Hepatocyte (in vitro differentiated cells): ENCODE results near the gene ZNF527. TPM values are rescaled to one million over a fixed set of nuclear protein-coding genes. Genes with fewer than 3 reads are reported as not detected.

Source experiments
- DNase-seq: peaks from one replicate; pipeline ENCODE4 v3.0.0-alpha.2; 2016; ENCODE audit warnings: low spot score
- H2AFZ ChIP-seq: fragments of 200-600 bp; sonication (generic); 2 replicates; pipeline ENCODE4 v1.6.0; 2016; ENCODE audit warnings: antibody characterized with exemption, mild to moderate bottlenecking
- H3K27ac ChIP-seq: fragments of 200-600 bp; sonication (generic); 2 replicates; pipeline ENCODE4 v1.5.1; 2016; ENCODE audit warnings: mild to moderate bottlenecking
- H3K27me3 ChIP-seq: fragments of 200-600 bp; sonication (generic); 2 replicates; pipeline ENCODE4 v1.6.1; 2016
- H3K36me3 ChIP-seq: fragments of 200-600 bp; sonication (generic); replicated peaks from 2 replicates; pipeline ENCODE4 v1.5.1; 2016; ENCODE audit warnings: low read depth; ENCODE audit not compliant: insufficient read depth
- H3K4me1 ChIP-seq: fragments of 200-600 bp; sonication (generic); 2 replicates; pipeline ENCODE4 v1.5.1; 2016; ENCODE audit warnings: mild to moderate bottlenecking, moderate library complexity; ENCODE audit not compliant: insufficient read depth
- H3K4me2 ChIP-seq: fragments of 200-600 bp; sonication (generic); 2 replicates; pipeline ENCODE4 v1.6.0; 2016
- H3K4me3 ChIP-seq: fragments of 200-600 bp; sonication (generic); 2 replicates; pipeline ENCODE4 v1.5.1; 2016; ENCODE audit warnings: mild to moderate bottlenecking
- H3K79me2 ChIP-seq: fragments of 200-600 bp; sonication (generic); 2 replicates; pipeline ENCODE4 v1.6.0; 2017; ENCODE audit warnings: mild to moderate bottlenecking
- H3K9me2 ChIP-seq: fragments of 200-600 bp; sonication (generic); replicated peaks from 2 replicates; pipeline ENCODE4 v1.6.0; 2017; ENCODE audit warnings: mild to moderate bottlenecking; ENCODE audit not compliant: insufficient read depth
- H3K9me3 ChIP-seq: fragments of 200-600 bp; sonication (generic); 2 replicates; pipeline ENCODE4 v1.5.1; 2016; ENCODE audit warnings: low read depth, mild to moderate bottlenecking
- H4K20me1 ChIP-seq: fragments of 200-600 bp; sonication (generic); 2 replicates; pipeline ENCODE4 v1.6.0; 2016; ENCODE audit warnings: mild to moderate bottlenecking; ENCODE audit not compliant: insufficient read depth, poor library complexity, severe bottlenecking
- CTCF ChIP-seq: fragments of 200-600 bp; sonication (generic); IDR thresholded peaks from 2 replicates; pipeline ENCODE4 v1.5.1; 2016; ENCODE audit warnings: antibody characterized with exemption, mild to moderate bottlenecking; ENCODE audit not compliant: poor library complexity
- EZH2 ChIP-seq: fragments of 200-600 bp; sonication (generic); IDR thresholded peaks from 2 replicates; pipeline ENCODE4 v1.6.1; 2016; ENCODE audit warnings: antibody characterized with exemption, mild to moderate bottlenecking, borderline replicate concordance
- EZH2phosphoT487 ChIP-seq: fragments of 200-600 bp; sonication (generic); IDR thresholded peaks from one replicate; pipeline ENCODE4 v1.6.1; 2018; ENCODE audit warnings: antibody characterized with exemption, mild to moderate bottlenecking, low read depth, moderate library complexity; ENCODE audit not compliant: unreplicated experiment, severe bottlenecking
- WGBS: methylation state at CpG from one replicate; pipeline ENCODE4 v1.1.6; 2016; ENCODE audit warnings: low lambda C conversion rate; ENCODE audit errors: missing lambda C conversion rate; 5-methylcytosine and 5-hydroxymethylcytosine counted together
- polyA plus RNA-seq: library from polyadenylated mRNA; unstranded; fragments of >200 nt; fragmentation: Nextera tagmentation; extraction: Ambion mirVana; gene quantifications from 2 replicates; pipeline ENCODE4 v1.2.1, GENCODE V29; 2016
- total RNA-seq: library from RNA; depleted of rRNA; stranded (reverse); fragments of >200 nt; gene quantifications from 2 replicates; pipeline ENCODE4 v1.2.3, GENCODE V29; 2014

ZNF527 gene
- total and polyA plus RNA-seq, 2 experiments from 2014 or later: 1.7 to 7.3 TPM

- Histone ChIP-seq H2AFZ (no peak overlapping the region), H3K27ac (no peak overlapping the region), H3K9me2 (no peaks in the 10 kb centered on the region), H3K4me3 (no peak overlapping the region), H3K36me3 (peaks cover 4% of the 10 kb centered on the region), H3K4me1 (no peaks in the 10 kb centered on the region), H3K79me2 (peaks cover 10% of the 10 kb centered on the region), H3K9me3 (no peaks in the 10 kb centered on the region), H4K20me1 (no peaks in the 10 kb centered on the region), H3K4me2 (no peak overlapping the region), H3K27me3 (no peaks in the 10 kb centered on the region)
- DNase-seq: no peak
- 78% methylated on average over 6 of the region's 6 CpGs for WGBS
- TF ChIP-seq EZH2: no peak
- TF ChIP-seq CTCF: no peak
- no peak for TF ChIP-seq EZH2phosphoT487
These were observed 24.8 kb upstream of the ZNF527 start for GRCh38 chr19:37346091-37346490.

- Histone ChIP-seq H3K9me2 (no peaks in the 10 kb centered on the region), H3K4me3 (no peak overlapping the region), H3K36me3 (peaks cover 8% of the 10 kb centered on the region), H2AFZ (no peak overlapping the region), H3K79me2 (peaks cover 11% of the 10 kb centered on the region), H4K20me1 (no peaks in the 10 kb centered on the region), H3K9me3 (no peaks in the 10 kb centered on the region), H3K27ac (no peak overlapping the region), H3K27me3 (no peaks in the 10 kb centered on the region), H3K4me2 (no peak overlapping the region), H3K4me1 (no peaks in the 10 kb centered on the region)
- TF ChIP-seq CTCF (no peak), EZH2 (no peak), EZH2phosphoT487 (no peak)
- 96% methylated on average over 3 of the region's 3 CpGs for WGBS
- no peak for DNase-seq
These were observed 22.8 kb upstream of the ZNF527 start for GRCh38 chr19:37348060-37348459.

DNA sequence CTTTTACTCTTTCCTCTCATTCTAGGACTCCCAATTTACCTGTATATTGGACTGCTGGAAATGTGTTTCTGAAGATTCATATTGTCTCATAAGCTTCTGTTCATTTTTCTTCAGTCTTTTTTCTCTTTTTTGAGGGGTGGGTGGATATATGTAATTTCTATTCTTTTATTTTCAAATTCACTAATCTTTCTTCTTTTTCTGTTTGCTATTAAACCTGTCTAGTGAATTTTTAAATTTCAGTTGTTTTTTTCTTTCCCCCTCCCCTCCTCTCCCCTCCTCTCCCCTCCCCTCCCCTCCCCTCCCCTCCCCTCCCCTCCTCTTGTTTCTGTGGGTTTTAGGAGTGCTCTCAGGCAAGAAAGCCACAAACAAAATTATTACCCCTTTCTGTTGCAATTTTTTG is 16.9 kb upstream of the ZNF527 start:
- H3K9me3 ChIP-seq: peaks cover 14% of the 10 kb centered on the region
- TF ChIP-seq EZH2phosphoT487 (no peak), EZH2 (no peak), CTCF (no peak)
- no peaks in the 10 kb centered on the region for H3K27me3 ChIP-seq
- no peaks in the 10 kb centered on the region for H3K9me2 ChIP-seq
- H2AFZ ChIP-seq: no peak overlapping the region
- no peak overlapping the region for H3K4me2 ChIP-seq
- H3K36me3 ChIP-seq: peaks cover 11% of the 10 kb centered on the region
- DNase-seq: no peak
- no peak overlapping the region for H3K27ac ChIP-seq
- H4K20me1 ChIP-seq: no peaks in the 10 kb centered on the region
- H3K79me2 ChIP-seq: peaks cover 21% of the 10 kb centered on the region
- no peaks in the 10 kb centered on the region for H3K4me1 ChIP-seq
- no peak overlapping the region for H3K4me3 ChIP-seq

GRCh38 chr19:37355901-37356300 is 15.0 kb upstream of the ZNF527 start:
- no peaks in the 10 kb centered on the region for H4K20me1 ChIP-seq
- peaks cover 14% of the 10 kb centered on the region for H3K9me3 ChIP-seq
- WGBS: 100% methylated on average over 4 of the region's 4 CpGs
- DNase-seq: no peak
- H2AFZ ChIP-seq: no peak overlapping the region
- no peaks in the 10 kb centered on the region for H3K27me3 ChIP-seq
- TF ChIP-seq EZH2phosphoT487: no peak
- no peak overlapping the region for H3K4me3 ChIP-seq
- peaks cover 21% of the 10 kb centered on the region for H3K79me2 ChIP-seq
- H3K27ac ChIP-seq: no peak overlapping the region
- no peak overlapping the region for H3K4me2 ChIP-seq
- H3K4me1 ChIP-seq: no peaks in the 10 kb centered on the region
- H3K9me2 ChIP-seq: no peaks in the 10 kb centered on the region
- peaks cover 11% of the 10 kb centered on the region for H3K36me3 ChIP-seq
